Skin epidermis (tissue), 12 donors: ENCODE data around the gene RALY.
"Not testable (repeated sequence)": the region's sequence is repeated elsewhere in the genome, so short reads cannot be mapped to it uniquely, and the experiment has no call there.

Source experiments
- H3K27ac ChIP-seq, 21 experiments: fragments of 200-600 bp; sonication (generic) in 11 of 21; one replicate each; pipeline ENCODE4 v1.5.0; 2020; ENCODE audit warnings: mild to moderate bottlenecking in 3 of 21, inconsistent platforms in 2 of 21, moderate library complexity in 2 of 21
- H3K4me3 ChIP-seq, 7 experiments: fragments of 200-600 bp; sonication (generic) in 2 of 7; one replicate each; pipeline ENCODE4 v1.5.0; 2020; ENCODE audit warnings: inconsistent platforms in 2 of 7, mild to moderate bottlenecking in 2 of 7, moderate library complexity in 1 of 7

The RALY gene

GRCh38 chr20:34012735-34013134, 19.0 kb downstream of the RALY start:
- Histone ChIP-seq H3K4me3 (no peak overlapping the region), H3K27ac (no peak overlapping the region)

- Histone ChIP-seq H3K4me3 (no peak overlapping the region), H3K27ac (no peak overlapping the region)
Observed at GRCh38 chr20:34013554-34013953, 19.8 kb downstream of the RALY start.

- no peak overlapping the region for H3K4me3 ChIP-seq
- no peak overlapping the region for H3K27ac ChIP-seq
Observed at GRCh38 chr20:34014878-34015277, 21.2 kb downstream of the RALY start.

GRCh38 chr20:34015401-34016335, 22.0 kb downstream of the RALY start:
- Histone ChIP-seq H3K4me3 (no peak overlapping the region), H3K27ac (no peak overlapping the region)

- no peak overlapping the region for H3K27ac ChIP-seq
- no peak overlapping the region for H3K4me3 ChIP-seq
Observed at GRCh38 chr20:34016736-34017135, 23.0 kb downstream of the RALY start.

GRCh38 chr20:34017610-34018009, 23.9 kb downstream of the RALY start:
- Histone ChIP-seq H3K4me3 (no peak overlapping the region), H3K27ac (no peak overlapping the region)

- H3K27ac ChIP-seq, result no peak overlapping the region
- H3K4me3 ChIP-seq, result no peak overlapping the region
Observed at GRCh38 chr20:34018166-34018565, 24.5 kb downstream of the RALY start.

GRCh38 chr20:34022151-34022838, 28.6 kb downstream of the RALY start:
- peak overlapping the region in 1 of 21 experiments; percentile 33 for H3K27ac ChIP-seq
- H3K4me3 ChIP-seq, result no peak overlapping the region

- Histone ChIP-seq H3K27ac (peak overlapping the region in 1 of 21 experiments; percentile 33), H3K4me3 (no peak overlapping the region)
Observed at GRCh38 chr20:34022839-34023234, 29.1 kb downstream of the RALY start.

- H3K27ac ChIP-seq, result no peak overlapping the region
- no peak overlapping the region for H3K4me3 ChIP-seq
Observed at GRCh38 chr20:34023937-34024722, 30.4 kb downstream of the RALY start.

- Histone ChIP-seq H3K27ac (peak overlapping the region in 3 of 21 experiments; percentile 2 to 39 (median 11)), H3K4me3 (no peak overlapping the region)
Observed at GRCh38 chr20:34024723-34025351, 31.1 kb downstream of the RALY start.

- H3K4me3 ChIP-seq, H3K27ac ChIP-seq: not testable (repeated sequence)
Observed at GRCh38 chr20:34028013-34028412, 34.3 kb downstream of the RALY start.

GRCh38 chr20:34029415-34029814, 35.7 kb downstream of the RALY start:
- Histone ChIP-seq H3K27ac (no peak overlapping the region), H3K4me3 (no peak overlapping the region)

GRCh38 chr20:34030456-34030855, 36.7 kb downstream of the RALY start:
- Histone ChIP-seq H3K4me3 (no peak overlapping the region), H3K27ac (no peak overlapping the region)

- Histone ChIP-seq H3K4me3 (no peak overlapping the region), H3K27ac (no peak overlapping the region)
Observed at GRCh38 chr20:34033903-34034302, 40.2 kb downstream of the RALY start.

GRCh38 chr20:34037121-34037520, 43.4 kb downstream of the RALY start:
- H3K4me3 ChIP-seq, result no peak overlapping the region
- H3K27ac ChIP-seq, result peak overlapping the region in 1 of 21 experiments; percentile 23

- Histone ChIP-seq H3K4me3 (no peak overlapping the region), H3K27ac (peak overlapping the region in 1 of 21 experiments; percentile 15)
Observed at GRCh38 chr20:34037767-34038166, 44.1 kb downstream of the RALY start.

GRCh38 chr20:34040300-34040995, 46.7 kb downstream of the RALY start:
- no peak overlapping the region for H3K27ac ChIP-seq
- H3K4me3 ChIP-seq, result no peak overlapping the region

GRCh38 chr20:34041226-34041625, 47.5 kb downstream of the RALY start:
- no peak overlapping the region for H3K4me3 ChIP-seq
- no peak overlapping the region for H3K27ac ChIP-seq
